Neural cell (in vitro differentiated cells): ENCODE measurements around the gene MYEOV. TPM values are rescaled to one million over a fixed set of nuclear protein-coding genes. Genes with fewer than 3 reads are reported as not detected.

ENCODE experiments used
- H2AFZ ChIP-seq: fragments of 200-600, 300-800 bp; sonication (generic), shearing (Covaris generic); 2 replicates; pipeline ENCODE4 v1.6.0; 2014; ENCODE audit warnings: low read depth, mild to moderate bottlenecking, antibody characterized with exemption, low read length, moderate library complexity
- H3F3A ChIP-seq: fragments of 200-600 bp; shearing (Covaris generic); 2 replicates; pipeline ENCODE4 v1.6.1; 2016; ENCODE audit warnings: mild to moderate bottlenecking, moderate library complexity, mixed read lengths, antibody characterized with exemption, low read length; ENCODE audit not compliant: insufficient read depth, poor library complexity, severe bottlenecking
- H3K27ac ChIP-seq: fragments of 200-600, 300-800 bp; sonication (generic), shearing (Covaris generic); 2 replicates; pipeline ENCODE4 v1.5.1; 2014; ENCODE audit warnings: mild to moderate bottlenecking, low read length, moderate library complexity
- H3K27me3 ChIP-seq: fragments of 300-800, 200-600 bp; sonication (generic), shearing (Covaris generic); 2 replicates; pipeline ENCODE4 v1.6.0; 2014; ENCODE audit warnings: mild to moderate bottlenecking, low read depth, low read length, moderate library complexity; ENCODE audit not compliant: insufficient read depth
- H3K36me3 ChIP-seq: fragments of 300-800, 200-600 bp; sonication (generic), shearing (Covaris generic); 2 replicates; pipeline ENCODE4 v1.5.1; 2014; ENCODE audit warnings: mild to moderate bottlenecking, antibody characterized with exemption, low read length, moderate library complexity; ENCODE audit not compliant: insufficient read depth
- H3K4me2 ChIP-seq: fragments of 300-800, 200-600 bp; sonication (generic), shearing (Covaris generic); 2 replicates; pipeline ENCODE4 v1.6.0; 2014; ENCODE audit warnings: mild to moderate bottlenecking, low read length
- H3K4me3 ChIP-seq: fragments of 300-800, 200-600 bp; sonication (generic), shearing (Covaris generic); 2 replicates; pipeline ENCODE4 v1.5.1; 2014; ENCODE audit warnings: mild to moderate bottlenecking, low read length, moderate library complexity
- H3K79me2 ChIP-seq: fragments of 200-600 bp; shearing (Covaris generic); replicated peaks from 2 replicates; pipeline ENCODE4 v1.6.0; 2014; ENCODE audit warnings: mild to moderate bottlenecking, low read length, moderate library complexity; ENCODE audit not compliant: insufficient read depth
- H3K9ac ChIP-seq: fragments of 300-800, 200-600 bp; sonication (generic), shearing (Covaris generic); 2 replicates; pipeline ENCODE4 v1.6.1; 2016; ENCODE audit warnings: mild to moderate bottlenecking, low read length, mixed read lengths
- H3K9me2 ChIP-seq: fragments of 200-600 bp; shearing (Covaris generic); 2 replicates; pipeline ENCODE4 v1.6.1; 2016; ENCODE audit warnings: mild to moderate bottlenecking, low read length, mixed read lengths; ENCODE audit not compliant: insufficient read depth
- H3K9me3 ChIP-seq: fragments of 200-600, 300-800 bp; sonication (generic), shearing (Covaris generic); 2 replicates; pipeline ENCODE4 v1.6.1; 2016; ENCODE audit warnings: mild to moderate bottlenecking, mixed run types, low read length, moderate library complexity, mixed read lengths
- H4K20me1 ChIP-seq: fragments of 200-600 bp; shearing (Covaris generic); 2 replicates; pipeline ENCODE4 v1.6.1; 2016; ENCODE audit warnings: mild to moderate bottlenecking, mixed run types; ENCODE audit not compliant: insufficient read depth
- CTCF ChIP-seq: fragments of 450-650 bp; IDR thresholded peaks from 2 replicates; pipeline ENCODE4 v1.5.1; 2014; ENCODE audit warnings: antibody characterized with exemption, mild to moderate bottlenecking, moderate library complexity; ENCODE audit not compliant: poor library complexity, severe bottlenecking
- EP300 ChIP-seq: fragments of 450-650 bp; conservative IDR thresholded peaks from 2 replicates; pipeline ENCODE4 v1.6.1; 2014; ENCODE audit warnings: antibody characterized with exemption, mild to moderate bottlenecking, moderate library complexity; ENCODE audit not compliant: poor library complexity, severe bottlenecking
- EZH2 ChIP-seq: fragments of 200-600, 300-800 bp; shearing (Covaris generic), sonication (generic); IDR thresholded peaks from 2 replicates; pipeline ENCODE4 v1.6.1; 2014; ENCODE audit warnings: antibody characterized with exemption, low read length, borderline replicate concordance, mild to moderate bottlenecking; ENCODE audit not compliant: insufficient read depth, poor library complexity, severe bottlenecking
- MXI1 ChIP-seq: fragments of 450-650 bp; conservative IDR thresholded peaks from 2 replicates; pipeline ENCODE4 v1.6.1; 2014; ENCODE audit warnings: antibody characterized with exemption, mild to moderate bottlenecking; ENCODE audit not compliant: poor library complexity, severe bottlenecking
- POLR2AphosphoS5 ChIP-seq: IDR thresholded peaks from 2 replicates; pipeline ENCODE4 v1.6.1; 2012
- RAD21 ChIP-seq: fragments of 450-650 bp; conservative IDR thresholded peaks from 2 replicates; pipeline ENCODE4 v1.6.1; 2014; ENCODE audit warnings: antibody characterized with exemption, mild to moderate bottlenecking, moderate library complexity
- REST ChIP-seq: IDR thresholded peaks from 2 replicates; pipeline ENCODE4 v1.6.1; 2012; ENCODE audit warnings: borderline replicate concordance
- SMC3 ChIP-seq: fragments of 450-650 bp; conservative IDR thresholded peaks from 2 replicates; pipeline ENCODE4 v1.6.1; 2014; ENCODE audit warnings: antibody characterized with exemption, mild to moderate bottlenecking, moderate library complexity; ENCODE audit not compliant: poor library complexity
- TAF1 ChIP-seq: IDR thresholded peaks from 2 replicates; pipeline ENCODE4 v1.6.1; 2012; ENCODE audit warnings: low read depth
- polyA plus RNA-seq: library from polyadenylated mRNA; depleted of rRNA; stranded (reverse); fragments of >200 nt; gene quantifications from 2 replicates; pipeline ENCODE4 v1.2.3, GENCODE V29; 2014

Gene MYEOV
- polyA plus RNA-seq, 1 donor from 2014 or later: not detected

GRCh38 chr11:69311767-69312385 is 17.9 kb downstream of the MYEOV start:
- no peak overlapping the region for H3K9ac ChIP-seq
- no peaks in the 10 kb centered on the region for H4K20me1 ChIP-seq
- no peak overlapping the region for H3K4me3 ChIP-seq
- H3K79me2 ChIP-seq: no peaks in the 10 kb centered on the region
- no peaks in the 10 kb centered on the region for H3K27me3 ChIP-seq
- no peaks in the 10 kb centered on the region for H3K36me3 ChIP-seq
- no peak overlapping the region for H3K27ac ChIP-seq
- no peak overlapping the region for H2AFZ ChIP-seq
- no peak overlapping the region for H3K4me2 ChIP-seq
- H3F3A ChIP-seq: no peaks in the 10 kb centered on the region
- H3K9me2 ChIP-seq: no peaks in the 10 kb centered on the region
- TF ChIP-seq MXI1 (no peak), SMC3 (no peak), CTCF (no peak)
- H3K9me3 ChIP-seq: no peaks in the 10 kb centered on the region

GRCh38 chr11:69312453-69313404 is 18.8 kb downstream of the MYEOV start:
- no peak for TF ChIP-seq CTCF
- TF ChIP-seq EP300: no peak
- TF ChIP-seq REST: no peak
- TF ChIP-seq RAD21: no peak
- TF ChIP-seq POLR2AphosphoS5: no peak
- TF ChIP-seq SMC3: no peak
- TF ChIP-seq MXI1: no peak
- TF ChIP-seq EZH2: no peak
- TF ChIP-seq TAF1: no peak
- Histone ChIP-seq H3K27me3 (no peaks in the 10 kb centered on the region), H3K27ac (no peak overlapping the region)

More at GRCh38 chr11:69312453-69313404, 18.8 kb downstream of the MYEOV start:
- Histone ChIP-seq H2AFZ (no peak overlapping the region), H3K9me2 (no peaks in the 10 kb centered on the region), H3K4me3 (no peak overlapping the region), H3K4me2 (no peak overlapping the region), H3K9me3 (no peaks in the 10 kb centered on the region), H3K36me3 (no peaks in the 10 kb centered on the region), H3K79me2 (no peaks in the 10 kb centered on the region), H3K9ac (no peak overlapping the region), H3F3A (no peaks in the 10 kb centered on the region), H4K20me1 (no peaks in the 10 kb centered on the region)
